Spleen (tissue), 11 donors: Measurements from ENCODE around the gene RITA1. TPM values are rescaled to one million over a fixed set of nuclear protein-coding genes. Genes with fewer than 3 reads are reported as not detected.

Experiments
- DNase-seq: peaks from one replicate; pipeline ENCODE4 v3.0.0-alpha.2; 2020
- H3K27ac ChIP-seq, 8 donors: fragments of 200-600 bp; sonication (generic) in 7 of 8; 1 replicate in 4 of 8; 2 replicates in 4 of 8; pipeline versions ENCODE4 v1.5.0 to v1.8.0; 2016 to 2021; ENCODE audit warnings: inconsistent platforms in 4 of 8, mild to moderate bottlenecking in 4 of 8, moderate library complexity in 1 of 8
- H3K27me3 ChIP-seq, 7 donors: fragments of 200-600 bp; sonication (generic) in 6 of 7; replicated peaks in 1 of 7; 1 replicate in 4 of 7; 2 replicates in 3 of 7; pipeline versions ENCODE4 v1.5.0 to v1.8.0; 2016 to 2021; ENCODE audit warnings: inconsistent platforms in 3 of 7, mild to moderate bottlenecking in 1 of 7
- H3K36me3 ChIP-seq, 6 donors: fragments of 200-600 bp; sonication (generic) in 5 of 6; 1 replicate in 4 of 6; 2 replicates in 2 of 6; pipeline versions ENCODE4 v1.5.0 to v1.8.0; 2016 to 2021; ENCODE audit warnings: inconsistent platforms in 2 of 6
- H3K4me1 ChIP-seq, 6 donors: fragments of 200-600 bp; sonication (generic) in 5 of 6; 1 replicate in 3 of 6; 2 replicates in 3 of 6; pipeline versions ENCODE4 v1.5.0 to v1.8.0; 2016 to 2021; ENCODE audit warnings: inconsistent platforms in 3 of 6
- H3K4me3 ChIP-seq, 8 donors: fragments of 200-600 bp; sonication (generic) in 7 of 8; 1 replicate in 4 of 8; 2 replicates in 4 of 8; pipeline versions ENCODE4 v1.5.0 to v1.8.0; 2016 to 2021; ENCODE audit warnings: inconsistent platforms in 4 of 8, mild to moderate bottlenecking in 4 of 8, moderate library complexity in 2 of 8
- H3K9me3 ChIP-seq, 8 donors: fragments of 200-600 bp; sonication (generic) in 7 of 8; 1 replicate in 4 of 8; 2 replicates in 4 of 8; pipeline versions ENCODE4 v1.5.0 to v1.8.0; 2016 to 2021; ENCODE audit warnings: inconsistent platforms in 4 of 8
- CTCF ChIP-seq, 11 experiments: fragments of 200-600 bp in 7 of 11; fragments of 450-650 bp in 4 of 11; sonication (generic) in 4 of 11; IDR thresholded peaks in 8 of 11; conservative IDR thresholded peaks in 3 of 11; 1 replicate in 7 of 11; 2 replicates in 4 of 11; pipeline versions ENCODE4 v1.4.0 to v1.8.0; 2016 to 2021; ENCODE audit warnings: antibody characterized with exemption in 11 of 11, inconsistent platforms in 4 of 11, mild to moderate bottlenecking in 1 of 11
- POLR2A ChIP-seq, 3 donors: fragments of 450-650 bp; IDR thresholded peaks; one replicate each; pipeline ENCODE4 v1.5.1; 2017; ENCODE audit warnings: antibody characterized with exemption in 3 of 3, mild to moderate bottlenecking in 1 of 3
- POLR2AphosphoS5 ChIP-seq, 3 donors: sonication (generic); formaldehyde crosslinking; IDR thresholded peaks; one replicate each; pipeline ENCODE4 v1.5.1; 2017; ENCODE audit warnings: antibody characterized with exemption in 3 of 3
- WGBS, 5 donors: extraction: QIAGEN DNeasy Blood & Tissue Kit in 3 of 5; methylation state at CpG; one replicate each; pipeline versions ENCODE4 v1.1.5 to v1.1.7; 2013 to 2018; 5-methylcytosine and 5-hydroxymethylcytosine counted together
- intact Hi-C: fragments of 100-400 bp; cut with DNase I; formaldehyde crosslinking; loops from one replicate; pipeline ENCODE4 v1.15.0; 2023; ENCODE audit warnings: low total_unique reads
- polyA plus RNA-seq, 3 donors: library from polyadenylated mRNA; stranded (reverse); fragments of 200-250 nt; gene quantifications; one replicate each; pipeline ENCODE4 v1.2.1, GENCODE V29; 2013
- total RNA-seq, 7 donors: library from RNA; depleted of rRNA in 3 of 7; stranded (reverse); fragments of >200 nt in 3 of 7; fragmentation: NEBNext Ultra II Directional in 4 of 7; extraction: Animal tissue kit (Norgen Biotek cat#: 25700) in 4 of 7; gene quantifications; one replicate each; pipeline versions ENCODE4 v1.1.0 to v1.2.1, GENCODE V29; 2016 to 2021
- donor health status: healthy with polysubstance abuse.
- donor health status: DM: no; HTN: no; CAD: no; lungs with moderate emphysema.
- donor health status: DM: no; HTN: no; CAD: no.
- donor health status: Bipolar disorder and iron deficiency.
- donor health status: healthy.
- donor health status: DM: no; HTN: no; CAD: no.
- donor health status: DM: yes; HTN: yes; CAD: no.

Gene RITA1
- total and polyA plus RNA-seq, 10 donors, result 9.0 to 15.6 (median 12.4) TPM

GRCh38 chr12:113179023-113179422, 6.5 kb upstream of the RITA1 start:
- H3K36me3 ChIP-seq, result peaks cover 3 to 90% (median 72%) of the 10 kb centered on the region in 6 donors
- H3K4me3 ChIP-seq, result no peak overlapping the region
- H3K4me1 ChIP-seq, result peaks cover 4 to 34% (median 22%) of the 10 kb centered on the region in 6 donors
- DNase-seq, result no peak
- H3K27ac ChIP-seq, result no peak overlapping the region
- no peaks in the 10 kb centered on the region for H3K27me3 ChIP-seq
- intact Hi-C loops, result no loop called here
- peak in 2 of 3 donors; percentile 26 to 27 for TF ChIP-seq POLR2AphosphoS5 (IDR thresholded peaks at IDR 0.05)
- TF ChIP-seq CTCF (IDR thresholded peaks at IDR 0.05 in 8 of 11, conservative IDR thresholded peaks at IDR 0.05 in 3 of 11), result no peak
- peaks cover 0 to 7% (median 2%) of the 10 kb centered on the region in 8 donors for H3K9me3 ChIP-seq
- 73 to 95% (median 86%) methylated on average over 13 to 14 of the region's 14 CpGs for WGBS, 5 donors

- TF ChIP-seq POLR2A (IDR thresholded peaks at IDR 0.05) (no peak), CTCF (IDR thresholded peaks at IDR 0.05 in 8 of 11, conservative IDR thresholded peaks at IDR 0.05 in 3 of 11) (no peak), POLR2AphosphoS5 (IDR thresholded peaks at IDR 0.05) (no peak)
- H3K36me3 ChIP-seq, result peaks cover 3 to 76% (median 60%) of the 10 kb centered on the region in 6 donors
- WGBS, 5 donors, result 82 to 88% (median 87%) methylated on average over 3 to 4 of the region's 4 CpGs
Measured at GRCh38 chr12:113180333-113180732, 5.2 kb upstream of the RITA1 start.

GRCh38 chr12:113181975-113182374, 3.5 kb upstream of the RITA1 start:
- Histone ChIP-seq H3K36me3 (peaks cover 3 to 60% (median 46%) of the 10 kb centered on the region in 6 donors), H3K27me3 (no peaks in the 10 kb centered on the region), H3K9me3 (peaks cover 0 to 4% (median 2%) of the 10 kb centered on the region in 8 donors), H3K27ac (no peak overlapping the region), H3K4me1 (peaks cover 16 to 46% (median 32%) of the 10 kb centered on the region in 6 donors), H3K4me3 (no peak overlapping the region)
- intact Hi-C loops, result no loop called here
- no peak for TF ChIP-seq CTCF (IDR thresholded peaks at IDR 0.05 in 8 of 11, conservative IDR thresholded peaks at IDR 0.05 in 3 of 11)
- no peak for TF ChIP-seq POLR2AphosphoS5 (IDR thresholded peaks at IDR 0.05)
- TF ChIP-seq POLR2A (IDR thresholded peaks at IDR 0.05), result no peak
- 79 to 96% (median 93%) methylated on average over 3 of the region's 3 CpGs for WGBS, 5 donors
- no peak for DNase-seq

More at GRCh38 chr12:113180333-113180732, 5.2 kb upstream of the RITA1 start:
- intact Hi-C loops, result no loop called here
- H3K4me1 ChIP-seq, result peaks cover 7 to 32% (median 20%) of the 10 kb centered on the region in 6 donors
- peaks cover 0 to 7% (median 2%) of the 10 kb centered on the region in 8 donors for H3K9me3 ChIP-seq
- no peak overlapping the region for H3K4me3 ChIP-seq
- DNase-seq, result no peak
- no peaks in the 10 kb centered on the region for H3K27me3 ChIP-seq
- H3K27ac ChIP-seq, result no peak overlapping the region

GRCh38 chr12:113183030-113183589, 2.4 kb upstream of the RITA1 start:
- H3K4me1 ChIP-seq, result peaks cover 19 to 57% (median 38%) of the 10 kb centered on the region in 6 donors
- intact Hi-C loops, result no loop called here
- peaks cover 3 to 49% (median 35%) of the 10 kb centered on the region in 6 donors for H3K36me3 ChIP-seq
- H3K9me3 ChIP-seq, result no peaks in the 10 kb centered on the region
- H3K27ac ChIP-seq, result no peak overlapping the region
- TF ChIP-seq CTCF (IDR thresholded peaks at IDR 0.05 in 8 of 11, conservative IDR thresholded peaks at IDR 0.05 in 3 of 11), result no peak
- no peak for TF ChIP-seq POLR2A (IDR thresholded peaks at IDR 0.05)
- no peak for TF ChIP-seq POLR2AphosphoS5 (IDR thresholded peaks at IDR 0.05)
- H3K4me3 ChIP-seq, result no peak overlapping the region
- no peaks in the 10 kb centered on the region for H3K27me3 ChIP-seq
- DNase-seq, result no peak
- 93 to 99% (median 96%) methylated on average over 11 of the region's 11 CpGs for WGBS, 5 donors
